NCI-H82 (cell line): ENCODE measurements around the gene GHDC.
A peak's percentile ranks its signal among the peaks of the same experiment; 100 is the strongest.
"Not testable (repeated sequence)": the region's sequence is repeated elsewhere in the genome, so short reads cannot be mapped to it uniquely, and the experiment has no call there.

Source experiments
- DNase-seq: peaks from one replicate; lab custom pipeline; 2025; lab: John Stamatoyannopoulos, UW

GHDC gene

GRCh38 chr17:42202696-42203095, 8.4 kb upstream of the GHDC start:
- no peak for DNase-seq

GRCh38 chr17:42202159-42202558, 7.9 kb upstream of the GHDC start:
- DNase-seq, result no peak

GRCh38 chr17:42201458-42201772, 7.1 kb upstream of the GHDC start:
- no peak for DNase-seq

- no peak for DNase-seq
Observed at GRCh38 chr17:42200706-42201457, 6.6 kb upstream of the GHDC start.

GRCh38 chr17:42199416-42200011, 5.2 kb upstream of the GHDC start:
- DNase-seq, result no peak

GRCh38 chr17:42198897-42199296, 4.6 kb upstream of the GHDC start:
- no peak for DNase-seq

GRCh38 chr17:42197564-42198156, 3.4 kb upstream of the GHDC start:
- no peak for DNase-seq

- DNase-seq, result no peak
Observed at GRCh38 chr17:42193216-42193968, 902 bp downstream of the GHDC start.

- no peak for DNase-seq
Observed at GRCh38 chr17:42192189-42193126, 1.8 kb downstream of the GHDC start.

GRCh38 chr17:42191275-42191608, 3.1 kb downstream of the GHDC start:
- no peak for DNase-seq

GRCh38 chr17:42190491-42191274, 3.6 kb downstream of the GHDC start:
- DNase-seq, result no peak

GRCh38 chr17:42189651-42189965, 4.7 kb downstream of the GHDC start:
- no peak for DNase-seq

GRCh38 chr17:42188749-42189650, 5.3 kb downstream of the GHDC start:
- DNase-seq, result no peak

GRCh38 chr17:42187833-42188232, 6.5 kb downstream of the GHDC start:
- no peak for DNase-seq

GRCh38 chr17:42186191-42186590, 8.1 kb downstream of the GHDC start:
- DNase-seq, result not testable (repeated sequence)

- no peak for DNase-seq
Observed at GRCh38 chr17:42185621-42185930, 8.7 kb downstream of the GHDC start.

GRCh38 chr17:42184713-42185620, 9.3 kb downstream of the GHDC start, which contains the start of gene HCRT:
TSS of gene HCRT (minus strand) at chr17:42185452. CDS start at chr17:42185365, 87 bp downstream.
- DNase-seq, result no peak

GRCh38 chr17:42183741-42184711, 10.3 kb downstream of the GHDC start:
- DNase-seq, result peak; percentile 80
